ENCODE data around the gene TMEM163. TPM values are rescaled to one million over a fixed set of nuclear protein-coding genes. Genes with fewer than 3 reads are reported as not detected.
"Not testable (repeated sequence)": the region's sequence is repeated elsewhere in the genome, so short reads cannot be mapped to it uniquely, and the experiment has no call there.

Gene TMEM163
- total RNA-seq, 4 donors from 2014 or later = not detected

DNA sequence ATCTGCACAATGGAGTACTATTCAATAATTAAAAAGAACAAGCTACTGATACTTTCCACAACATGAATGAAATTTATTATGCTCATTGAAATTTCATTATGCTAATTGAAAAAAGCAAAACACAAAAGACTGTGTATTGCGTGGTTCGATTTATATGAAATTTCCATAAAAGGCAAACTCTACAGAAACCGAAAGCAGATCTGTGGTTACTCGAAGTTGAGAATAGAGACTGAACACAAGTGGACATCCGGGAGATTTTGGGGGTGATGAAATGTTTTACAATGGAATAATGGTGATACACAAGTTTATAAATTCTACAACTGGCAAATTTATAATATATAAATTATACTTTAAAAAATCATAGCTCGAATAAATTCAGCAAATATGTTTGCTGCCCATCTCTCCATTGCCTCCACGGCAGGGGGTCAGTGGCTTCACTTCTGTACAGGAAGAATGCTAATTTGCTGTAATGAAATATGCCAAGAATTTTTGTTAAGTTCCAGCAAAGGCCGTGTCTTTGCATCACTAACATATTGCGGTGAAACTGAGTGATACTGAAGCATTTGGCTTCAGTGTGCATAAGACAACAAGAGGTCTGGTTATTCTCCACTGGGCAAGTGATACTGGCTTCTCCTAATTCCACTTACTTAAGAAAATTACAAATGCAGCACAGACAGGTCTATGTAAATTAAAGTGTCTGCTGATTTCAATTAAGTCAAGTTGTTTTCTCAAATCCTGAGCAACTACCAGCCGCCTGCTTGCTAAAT lies 96.7 kb downstream of the TMEM163 start:
- no peaks in the 10 kb centered on the region for H3K36me3 ChIP-seq
- WGBS, 2 donors = 81% methylated on average over 10 of the region's 10 CpGs
- no peak overlapping the region for H3K27ac ChIP-seq
- no peak for DNase-seq (ENCODE audit: low spot score in 2 of 2)
- H3K27me3 ChIP-seq = no peaks in the 10 kb centered on the region
- TF ChIP-seq, protein P1, sequence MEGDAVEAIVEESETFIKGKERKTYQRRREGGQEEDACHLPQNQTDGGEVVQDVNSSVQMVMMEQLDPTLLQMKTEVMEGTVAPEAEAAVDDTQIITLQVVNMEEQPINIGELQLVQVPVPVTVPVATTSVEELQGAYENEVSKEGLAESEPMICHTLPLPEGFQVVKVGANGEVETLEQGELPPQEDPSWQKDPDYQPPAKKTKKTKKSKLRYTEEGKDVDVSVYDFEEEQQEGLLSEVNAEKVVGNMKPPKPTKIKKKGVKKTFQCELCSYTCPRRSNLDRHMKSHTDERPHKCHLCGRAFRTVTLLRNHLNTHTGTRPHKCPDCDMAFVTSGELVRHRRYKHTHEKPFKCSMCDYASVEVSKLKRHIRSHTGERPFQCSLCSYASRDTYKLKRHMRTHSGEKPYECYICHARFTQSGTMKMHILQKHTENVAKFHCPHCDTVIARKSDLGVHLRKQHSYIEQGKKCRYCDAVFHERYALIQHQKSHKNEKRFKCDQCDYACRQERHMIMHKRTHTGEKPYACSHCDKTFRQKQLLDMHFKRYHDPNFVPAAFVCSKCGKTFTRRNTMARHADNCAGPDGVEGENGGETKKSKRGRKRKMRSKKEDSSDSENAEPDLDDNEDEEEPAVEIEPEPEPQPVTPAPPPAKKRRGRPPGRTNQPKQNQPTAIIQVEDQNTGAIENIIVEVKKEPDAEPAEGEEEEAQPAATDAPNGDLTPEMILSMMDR (IDR thresholded peaks at IDR 0.05) = no peak
- TF ChIP-seq EP300 (IDR thresholded peaks at IDR 0.05) (no peak), POLR2A (IDR thresholded peaks at IDR 0.05) (no peak)
- peaks cover 0 to 13% (median 3%) of the 10 kb centered on the region in 4 donors for H3K9me3 ChIP-seq
- H3K4me3 ChIP-seq = no peak overlapping the region
- H3K4me1 ChIP-seq = no peaks in the 10 kb centered on the region

GRCh38 chr2:134619250-134619649 lies 99.5 kb downstream of the TMEM163 start:
- 89 to 91% methylated on average over 4 of the region's 4 CpGs for WGBS, 2 donors
- H3K4me1 ChIP-seq = no peaks in the 10 kb centered on the region
- no peak for DNase-seq (ENCODE audit: low spot score in 2 of 2)
- no peaks in the 10 kb centered on the region for H3K36me3 ChIP-seq
- TF ChIP-seq EP300 (IDR thresholded peaks at IDR 0.05) (no peak), POLR2A (IDR thresholded peaks at IDR 0.05) (no peak)
- TF ChIP-seq, protein P1 (IDR thresholded peaks at IDR 0.05) = no peak
- no peak overlapping the region for H3K27ac ChIP-seq
- no peak overlapping the region for H3K4me3 ChIP-seq
- H3K9me3 ChIP-seq = peaks cover 0 to 13% (median 3%) of the 10 kb centered on the region in 4 donors
- no peaks in the 10 kb centered on the region for H3K27me3 ChIP-seq

- not testable (repeated sequence) for H3K36me3 ChIP-seq; H3K4me3 ChIP-seq; H3K27me3 ChIP-seq; H3K27ac ChIP-seq; DNase-seq (ENCODE audit: low spot score in 2 of 2); H3K4me1 ChIP-seq
- peaks cover 0 to 35% (median 8%) of the 10 kb centered on the region in 4 donors for H3K9me3 ChIP-seq
- WGBS, 2 donors = 86 to 88% methylated on average over 3 of the region's 3 CpGs
These were observed 103.3 kb downstream of the TMEM163 start for GRCh38 chr2:134615480-134615879.

DNA sequence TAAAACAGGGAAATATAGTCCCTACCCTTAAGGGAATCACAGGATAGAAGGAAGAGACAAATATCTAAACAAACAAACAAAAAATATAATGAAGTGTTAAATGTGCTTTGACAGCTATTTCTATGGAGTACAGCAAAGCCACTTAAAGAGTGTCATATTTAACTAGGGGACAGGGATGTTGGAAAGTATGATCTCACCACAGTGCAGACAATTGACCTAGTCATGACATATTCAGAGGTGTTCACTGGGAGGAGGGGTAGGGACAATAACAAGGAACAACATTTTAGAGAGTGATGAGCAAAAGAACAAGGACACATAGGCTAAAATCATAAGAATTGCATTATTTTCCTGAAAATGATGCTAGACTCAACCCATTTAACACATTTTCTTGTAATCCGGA lies 107.5 kb downstream of the TMEM163 start:
- Histone ChIP-seq H3K27ac (no peak overlapping the region), H3K4me1 (no peaks in the 10 kb centered on the region), H3K4me3 (no peak overlapping the region), H3K36me3 (no peaks in the 10 kb centered on the region), H3K27me3 (no peaks in the 10 kb centered on the region), H3K9me3 (peaks cover 0 to 22% (median 6%) of the 10 kb centered on the region in 4 donors)
- DNase-seq (ENCODE audit: low spot score in 2 of 2) = no peak
- TF ChIP-seq, protein P1 (IDR thresholded peaks at IDR 0.05) = no peak
- TF ChIP-seq POLR2A (IDR thresholded peaks at IDR 0.05) (no peak), EP300 (IDR thresholded peaks at IDR 0.05) (no peak)
- 89 to 91% methylated on average over 1 of the region's 1 CpG for WGBS, 2 donors

GRCh38 chr2:134610871-134611270 lies 107.9 kb downstream of the TMEM163 start:
- 50 to 69% methylated on average over 2 of the region's 2 CpGs for WGBS, 2 donors
- no peaks in the 10 kb centered on the region for H3K27me3 ChIP-seq
- peaks cover 0 to 22% (median 6%) of the 10 kb centered on the region in 4 donors for H3K9me3 ChIP-seq
- no peak overlapping the region for H3K27ac ChIP-seq
- no peak for DNase-seq (ENCODE audit: low spot score in 2 of 2)
- H3K36me3 ChIP-seq = no peaks in the 10 kb centered on the region
- H3K4me3 ChIP-seq = no peak overlapping the region
- TF ChIP-seq, protein P1 (IDR thresholded peaks at IDR 0.05) = no peak
- TF ChIP-seq POLR2A (IDR thresholded peaks at IDR 0.05) (no peak), EP300 (IDR thresholded peaks at IDR 0.05) (no peak)
- no peaks in the 10 kb centered on the region for H3K4me1 ChIP-seq
